Left lung (tissue), 10 donors: ENCODE measurements around the gene TTC7B. TPM values are rescaled to one million over a fixed set of nuclear protein-coding genes. Genes with fewer than 3 reads are reported as not detected.

ENCODE experiments used
- ATAC-seq: fragments of 200-7000 bp; cut with Tn5 transposase; one replicate; pipeline ENCODE4 v1.9.1; 2020; ENCODE audit warnings: moderate library complexity
- DNase-seq, 4 donors: peaks; one replicate each; pipeline ENCODE4 v3.0.0-alpha.2; 2013 to 2020
- H3K27ac ChIP-seq, 2 donors: fragments of 200-600 bp; sonication (generic) in 1 of 2; one replicate each; pipeline versions ENCODE4 v1.5.0 to v1.8.0; 2020 to 2021
- H3K27me3 ChIP-seq, 2 donors: fragments of 200-600 bp; sonication (generic) in 1 of 2; one replicate each; pipeline versions ENCODE4 v1.5.0 to v1.8.0; 2020 to 2021
- H3K36me3 ChIP-seq, 2 donors: fragments of 200-600 bp; sonication (generic) in 1 of 2; one replicate each; pipeline versions ENCODE4 v1.5.0 to v1.8.0; 2020 to 2021
- H3K4me1 ChIP-seq, 2 donors: fragments of 200-600 bp; one replicate each; pipeline ENCODE4 v1.8.0; 2021
- H3K4me3 ChIP-seq, 2 donors: fragments of 200-600 bp; sonication (generic) in 1 of 2; one replicate each; pipeline versions ENCODE4 v1.5.0 to v1.8.0; 2020 to 2021; ENCODE audit warnings: mild to moderate bottlenecking in 1 of 2
- H3K9me3 ChIP-seq, 2 donors: fragments of 200-600 bp; sonication (generic) in 1 of 2; one replicate each; pipeline versions ENCODE4 v1.5.0 to v1.8.0; 2020 to 2021
- CTCF ChIP-seq, 2 donors: fragments of 200-600 bp; sonication (generic) in 1 of 2; IDR thresholded peaks; one replicate each; pipeline versions ENCODE4 v1.5.0 to v1.8.0; 2021; ENCODE audit warnings: antibody characterized with exemption in 2 of 2
- intact Hi-C, 2 donors: fragments of 100-400 bp; cut with DNase I; formaldehyde crosslinking; loops; one replicate each; pipeline versions ENCODE4 v1.11.2 to v1.14.2; 2022
- polyA plus RNA-seq, 6 donors: library from polyadenylated mRNA; unstranded; fragments of 120-200 nt; gene quantifications; one replicate each; pipeline ENCODE4 v1.2.1, GENCODE V29; 2013; ENCODE audit not compliant: insufficient read length in 6 of 6
- total RNA-seq, 2 donors: library from RNA; stranded (reverse); fragmentation: NEBNext Ultra II Directional; extraction: Animal tissue kit (Norgen Biotek cat#: 25700); gene quantifications; one replicate each; pipeline ENCODE4 v1.2.1, GENCODE V29; 2021
- donor health status: DM: no; HTN: yes; CAD: no.
- donor health status: DM: no; HTN: no; CAD: no.

The TTC7B gene
- total and polyA plus RNA-seq, 8 donors: 26.8 to 47.5 (median 39.5) TPM

GRCh38 chr14:90567191-90567590, 249.0 kb downstream of the TTC7B start:
- Histone ChIP-seq H3K4me3 (no peak overlapping the region), H3K4me1 (no peaks in the 10 kb centered on the region), H3K27me3 (no peaks in the 10 kb centered on the region), H3K27ac (no peak overlapping the region), H3K36me3 (peaks cover 0 to 7% of the 10 kb centered on the region in 2 donors), H3K9me3 (no peaks in the 10 kb centered on the region)
- TF ChIP-seq CTCF (IDR thresholded peaks at IDR 0.05): no peak
- intact Hi-C loops: no loop called here
- no peak for ATAC-seq
- DNase-seq: no peak

GRCh38 chr14:90566481-90566880, 249.7 kb downstream of the TTC7B start:
- Histone ChIP-seq H3K4me3 (no peak overlapping the region), H3K9me3 (no peaks in the 10 kb centered on the region), H3K36me3 (peaks cover 0 to 5% of the 10 kb centered on the region in 2 donors), H3K27ac (no peak overlapping the region), H3K27me3 (no peaks in the 10 kb centered on the region), H3K4me1 (no peaks in the 10 kb centered on the region)
- TF ChIP-seq CTCF (IDR thresholded peaks at IDR 0.05): no peak
- intact Hi-C loops: no loop called here
- ATAC-seq: no peak
- no peak for DNase-seq

GRCh38 chr14:90564496-90564895, 251.7 kb downstream of the TTC7B start:
- H3K27ac ChIP-seq: no peak overlapping the region
- H3K9me3 ChIP-seq: no peaks in the 10 kb centered on the region
- H3K4me1 ChIP-seq: no peaks in the 10 kb centered on the region
- DNase-seq (no peak), ATAC-seq (no peak)
- no peak for TF ChIP-seq CTCF (IDR thresholded peaks at IDR 0.05)
- intact Hi-C loops: no loop called here
- H3K36me3 ChIP-seq: peaks cover 0 to 5% of the 10 kb centered on the region in 2 donors
- no peaks in the 10 kb centered on the region for H3K27me3 ChIP-seq
- H3K4me3 ChIP-seq: no peak overlapping the region

GRCh38 chr14:90562652-90563051, 253.6 kb downstream of the TTC7B start:
- intact Hi-C loops: no loop called here
- DNase-seq (no peak), ATAC-seq (no peak)
- H3K4me3 ChIP-seq: no peak overlapping the region
- no peak for TF ChIP-seq CTCF (IDR thresholded peaks at IDR 0.05)
- no peaks in the 10 kb centered on the region for H3K4me1 ChIP-seq
- H3K36me3 ChIP-seq: peaks cover 0 to 5% of the 10 kb centered on the region in 2 donors
- H3K27me3 ChIP-seq: no peaks in the 10 kb centered on the region
- H3K27ac ChIP-seq: no peak overlapping the region
- H3K9me3 ChIP-seq: no peaks in the 10 kb centered on the region

GRCh38 chr14:90561920-90562319, 254.3 kb downstream of the TTC7B start:
- H3K27me3 ChIP-seq: no peaks in the 10 kb centered on the region
- TF ChIP-seq CTCF (IDR thresholded peaks at IDR 0.05): no peak
- intact Hi-C loops: no loop called here
- no peaks in the 10 kb centered on the region for H3K9me3 ChIP-seq
- peaks cover 0 to 1% of the 10 kb centered on the region in 2 donors for H3K36me3 ChIP-seq
- H3K4me3 ChIP-seq: no peak overlapping the region
- DNase-seq (no peak), ATAC-seq (no peak)
- no peak overlapping the region for H3K27ac ChIP-seq
- H3K4me1 ChIP-seq: no peaks in the 10 kb centered on the region
